ENCODE results near the gene RNF123. TPM values are rescaled to one million over a fixed set of nuclear protein-coding genes. Genes with fewer than 3 reads are reported as not detected.

RNF123 gene
- total RNA-seq, 3 donors from 2014 or later (not counting 1 experiment from before 2014, with no cell fraction given): 48.5 to 58.7 (median 55.6) TPM

DNA sequence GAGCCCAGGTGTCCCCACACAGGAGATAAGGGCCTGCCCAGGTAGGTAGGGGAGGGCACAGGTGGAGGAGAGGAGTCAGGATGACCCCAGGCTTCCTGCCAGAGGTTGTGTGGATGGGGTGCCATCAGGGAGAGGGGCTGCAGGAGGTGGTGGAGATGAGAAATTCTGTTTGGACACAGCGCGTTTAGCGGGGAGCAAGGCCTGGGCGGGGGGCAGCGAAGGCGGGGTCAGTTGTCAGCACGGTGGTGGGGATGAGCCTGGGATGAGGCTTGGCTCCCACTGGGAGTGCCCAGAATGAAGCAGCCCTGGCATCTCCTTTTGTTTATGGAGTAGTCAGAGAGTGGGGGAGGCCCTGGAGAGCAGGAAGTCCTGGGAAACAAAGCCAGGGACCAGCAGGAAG, 14.6 kb downstream of the RNF123 start:
- H3K4me1 ChIP-seq (ENCODE audit: control insufficient read depth, insufficient read depth, low read length): no peaks in the 10 kb centered on the region
- peaks cover 0 to 7% of the 10 kb centered on the region in 2 donors for H3K4me1 Mint-ChIP-seq
- intact Hi-C loops (cut with micrococcal nuclease): loop anchor here (1.0 kb wide), 1 partner anchor 135 kb away; no protein-coding TSS in a partner anchor
- no peaks in the 10 kb centered on the region for H3K36me3 Mint-ChIP-seq
- H3K27me3 Mint-ChIP-seq (ENCODE audit: low read depth in 2 of 2): no peaks in the 10 kb centered on the region
- H3K9me3 ChIP-seq (ENCODE audit: control insufficient read depth, insufficient read depth, low read length): no peaks in the 10 kb centered on the region
- no peak overlapping the region for H3K4me3 Mint-ChIP-seq
- no peaks in the 10 kb centered on the region for H3K9me3 Mint-ChIP-seq
- no peak overlapping the region for H3K4me3 ChIP-seq (ENCODE audit: low read length)
- no peak for TF ChIP-seq CTCF (IDR thresholded peaks at IDR 0.05)
- 97% methylated on average over 7 of the region's 7 CpGs for WGBS (ENCODE audit: insufficient coverage)
- H3K27me3 ChIP-seq (ENCODE audit: control insufficient read depth, insufficient read depth, low read length): no peaks in the 10 kb centered on the region
- no peak overlapping the region for H3K27ac ChIP-seq (ENCODE audit: low read length)
- no peak for ATAC-seq
- peak overlapping the region in 1 of 2 donors; percentile 58 for H3K27ac Mint-ChIP-seq
- H3K36me3 ChIP-seq (ENCODE audit: control insufficient read depth, insufficient read depth, low read length): peaks cover 37% of the 10 kb centered on the region
- DNase-seq: no peak

DNA sequence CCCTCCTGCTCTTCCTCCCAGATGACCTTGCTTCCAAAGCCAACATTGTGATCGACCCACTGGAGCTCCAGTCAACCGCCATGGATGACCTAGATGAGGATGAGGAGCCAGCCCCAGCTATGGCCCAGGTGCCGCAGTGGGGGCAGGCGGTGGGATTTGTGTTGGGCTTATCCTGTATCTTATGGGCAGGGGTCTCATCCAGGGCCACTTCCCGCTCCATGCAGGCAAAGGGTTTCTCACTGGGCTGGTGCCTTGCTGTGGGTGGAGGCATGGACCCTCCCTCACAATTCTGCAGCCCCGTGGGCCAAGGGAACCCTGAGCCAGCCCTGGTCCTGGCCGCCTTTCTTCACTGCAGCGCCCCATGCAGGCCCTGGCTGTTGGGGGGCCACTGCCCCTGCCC, 15.3 kb downstream of the RNF123 start:
- Mint-ChIP-seq H3K27ac (no peak overlapping the region), H3K4me3 (no peak overlapping the region), H3K4me1 (peaks cover 0 to 7% of the 10 kb centered on the region in 2 donors), H3K27me3 (ENCODE audit: low read depth in 2 of 2) (no peaks in the 10 kb centered on the region), H3K9me3 (no peaks in the 10 kb centered on the region), H3K36me3 (no peaks in the 10 kb centered on the region)
- H3K27me3 ChIP-seq (ENCODE audit: control insufficient read depth, insufficient read depth, low read length): no peaks in the 10 kb centered on the region
- no peak for ATAC-seq
- no peak for DNase-seq
- peaks cover 32% of the 10 kb centered on the region for H3K36me3 ChIP-seq (ENCODE audit: control insufficient read depth, insufficient read depth, low read length)
- no peak for TF ChIP-seq CTCF (IDR thresholded peaks at IDR 0.05)
- no peaks in the 10 kb centered on the region for H3K9me3 ChIP-seq (ENCODE audit: control insufficient read depth, insufficient read depth, low read length)
- intact Hi-C loops (cut with micrococcal nuclease): no loop called here
- H3K4me1 ChIP-seq (ENCODE audit: control insufficient read depth, insufficient read depth, low read length): no peaks in the 10 kb centered on the region
- H3K27ac ChIP-seq (ENCODE audit: low read length): no peak overlapping the region
- H3K4me3 ChIP-seq (ENCODE audit: low read length): no peak overlapping the region
- 97% methylated on average over 8 of the region's 8 CpGs for whole genome bisulfite sequencing (ENCODE audit: insufficient coverage)

DNA sequence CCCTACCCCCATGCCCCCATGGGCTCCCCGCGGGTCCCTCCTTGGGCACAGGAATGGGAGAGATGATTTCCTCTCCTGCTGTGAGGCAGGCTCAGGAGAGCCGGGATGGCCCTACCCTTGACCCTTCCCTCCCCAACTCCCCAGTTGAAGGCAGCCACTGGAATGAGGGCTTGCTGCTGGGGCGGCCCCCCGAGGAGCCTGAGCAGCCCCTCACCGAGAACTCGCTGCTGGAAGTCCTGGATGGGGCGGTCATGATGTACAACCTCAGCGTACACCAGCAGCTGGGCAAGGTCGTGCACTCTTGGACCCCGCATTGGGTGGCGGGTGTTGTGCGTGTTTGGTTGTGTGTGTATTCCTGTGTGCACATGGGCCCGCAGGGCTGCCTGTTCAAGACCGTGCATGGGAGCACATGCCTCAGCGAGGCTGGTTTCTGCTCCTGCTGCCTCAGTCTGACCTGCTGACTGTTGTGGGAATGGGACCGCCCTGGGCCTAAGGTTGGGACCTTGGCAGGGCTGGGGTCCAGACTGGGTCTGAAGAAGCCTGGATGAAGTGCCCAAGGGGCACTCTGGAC, 16.1 kb downstream of the RNF123 start:
- Histone ChIP-seq H3K4me3 (ENCODE audit: low read length) (no peak overlapping the region), H3K36me3 (ENCODE audit: control insufficient read depth, insufficient read depth, low read length) (peaks cover 24% of the 10 kb centered on the region), H3K9me3 (ENCODE audit: control insufficient read depth, insufficient read depth, low read length) (no peaks in the 10 kb centered on the region), H3K4me1 (ENCODE audit: control insufficient read depth, insufficient read depth, low read length) (no peaks in the 10 kb centered on the region), H3K27me3 (ENCODE audit: control insufficient read depth, insufficient read depth, low read length) (no peaks in the 10 kb centered on the region), H3K27ac (ENCODE audit: low read length) (no peak overlapping the region)
- ATAC-seq (no peak), DNase-seq (no peak)
- WGBS (ENCODE audit: insufficient coverage): 98% methylated on average over 15 of the region's 17 CpGs
- intact Hi-C loops (cut with micrococcal nuclease): no loop called here
- no peak for TF ChIP-seq CTCF (IDR thresholded peaks at IDR 0.05)
- H3K27me3 Mint-ChIP-seq (ENCODE audit: low read depth in 2 of 2): no peaks in the 10 kb centered on the region
- peaks cover 0 to 7% of the 10 kb centered on the region in 2 donors for H3K4me1 Mint-ChIP-seq
- H3K36me3 Mint-ChIP-seq: no peaks in the 10 kb centered on the region
- H3K4me3 Mint-ChIP-seq: no peak overlapping the region
- H3K27ac Mint-ChIP-seq: no peak overlapping the region
- H3K9me3 Mint-ChIP-seq: no peaks in the 10 kb centered on the region
